Liver (tissue), 3 donors: ENCODE measurements around the gene TMEM214.

Experiments
- GABPA ChIP-seq, 2 donors: IDR thresholded peaks in 1 of 2; conservative IDR thresholded peaks in 1 of 2; 2 replicates each; pipeline ENCODE4 v1.6.1; 2016; ENCODE audit warnings: antibody characterized with exemption in 2 of 2, mild to moderate bottlenecking in 1 of 2, moderate library complexity in 1 of 2
- JUND ChIP-seq, 2 donors: IDR thresholded peaks; 2 replicates each; pipeline ENCODE4 v1.6.1; 2016; ENCODE audit warnings: antibody characterized with exemption in 2 of 2
- TF ChIP-seq, protein P1 (sequence below): fragments of 150-350 bp; IDR thresholded peaks from 2 replicates; pipeline ENCODE4 v1.5.1; 2017; ENCODE audit warnings: improper control_type of control experiment, low read depth, low read length; ENCODE audit not compliant: missing input control
- donor health status: healthy.
- donor health status: healthy.

DNA sequence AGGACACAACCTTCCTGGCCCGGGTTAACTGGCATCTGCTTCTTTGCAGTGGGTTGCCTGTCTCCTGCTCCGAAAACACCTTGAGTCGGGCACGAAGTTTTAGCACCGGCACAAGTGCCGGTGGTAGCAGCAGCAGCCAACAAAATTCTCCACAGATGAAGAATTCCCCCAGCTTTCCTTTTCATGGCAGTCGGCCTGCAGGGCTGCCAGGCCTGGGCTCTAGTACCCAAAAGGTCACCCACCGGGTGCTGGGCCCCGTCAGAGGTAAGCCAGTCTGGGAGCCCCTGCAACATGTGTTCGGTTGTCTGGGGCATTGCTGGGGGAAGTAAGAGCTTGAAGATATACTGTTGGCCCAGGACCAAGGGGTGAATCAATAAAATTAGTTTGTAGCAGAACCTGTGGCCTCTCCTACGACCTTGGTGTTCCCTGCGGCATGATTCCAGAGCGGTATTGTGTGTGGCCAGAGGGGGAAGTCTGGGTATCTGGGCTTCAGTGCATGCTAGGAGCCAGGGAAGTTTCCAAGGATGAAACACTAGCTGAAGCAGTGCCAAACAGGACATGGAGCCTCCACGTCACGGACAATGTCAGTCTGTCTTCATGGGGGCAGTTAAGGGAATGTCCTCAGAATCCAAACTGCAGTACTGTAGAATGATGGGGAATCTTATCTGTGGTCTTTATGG, 26.5 kb downstream of the TMEM214 start:
- TF ChIP-seq, protein P1, sequence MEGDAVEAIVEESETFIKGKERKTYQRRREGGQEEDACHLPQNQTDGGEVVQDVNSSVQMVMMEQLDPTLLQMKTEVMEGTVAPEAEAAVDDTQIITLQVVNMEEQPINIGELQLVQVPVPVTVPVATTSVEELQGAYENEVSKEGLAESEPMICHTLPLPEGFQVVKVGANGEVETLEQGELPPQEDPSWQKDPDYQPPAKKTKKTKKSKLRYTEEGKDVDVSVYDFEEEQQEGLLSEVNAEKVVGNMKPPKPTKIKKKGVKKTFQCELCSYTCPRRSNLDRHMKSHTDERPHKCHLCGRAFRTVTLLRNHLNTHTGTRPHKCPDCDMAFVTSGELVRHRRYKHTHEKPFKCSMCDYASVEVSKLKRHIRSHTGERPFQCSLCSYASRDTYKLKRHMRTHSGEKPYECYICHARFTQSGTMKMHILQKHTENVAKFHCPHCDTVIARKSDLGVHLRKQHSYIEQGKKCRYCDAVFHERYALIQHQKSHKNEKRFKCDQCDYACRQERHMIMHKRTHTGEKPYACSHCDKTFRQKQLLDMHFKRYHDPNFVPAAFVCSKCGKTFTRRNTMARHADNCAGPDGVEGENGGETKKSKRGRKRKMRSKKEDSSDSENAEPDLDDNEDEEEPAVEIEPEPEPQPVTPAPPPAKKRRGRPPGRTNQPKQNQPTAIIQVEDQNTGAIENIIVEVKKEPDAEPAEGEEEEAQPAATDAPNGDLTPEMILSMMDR = no peak
- no peak for TF ChIP-seq JUND (IDR thresholded peaks at IDR 0.05)
- TF ChIP-seq GABPA (IDR thresholded peaks at IDR 0.05 in 1 of 2, conservative IDR thresholded peaks at IDR 0.05 in 1 of 2) = no peak
